Keratinocyte (primary cell): Measurements from ENCODE around the gene PER2.
A peak's percentile ranks its signal among the peaks of the same experiment; 100 is the strongest.

Experiments
- EZH2 ChIP-seq: IDR thresholded peaks from one replicate; pipeline ENCODE4 v1.6.1; 2012; ENCODE audit warnings: inconsistent platforms, mild to moderate bottlenecking, low read length, moderate library complexity
- TF ChIP-seq, protein P1 (sequence below), 3 experiments: IDR thresholded peaks in 1 of 3; conservative IDR thresholded peaks in 1 of 3; optimal IDR thresholded peaks in 1 of 3; 2 replicates in 2 of 3; 3 replicates in 1 of 3; pipeline versions ENCODE3 to v1.5.1; 2011; ENCODE audit warnings: low read length in 3 of 3, mild to moderate bottlenecking in 3 of 3, moderate library complexity in 2 of 3, control low read depth in 1 of 3, inconsistent platforms in 1 of 3; ENCODE audit not compliant: insufficient read depth in 2 of 3; ENCODE audit errors: extremely low read depth in 1 of 3

DNA sequence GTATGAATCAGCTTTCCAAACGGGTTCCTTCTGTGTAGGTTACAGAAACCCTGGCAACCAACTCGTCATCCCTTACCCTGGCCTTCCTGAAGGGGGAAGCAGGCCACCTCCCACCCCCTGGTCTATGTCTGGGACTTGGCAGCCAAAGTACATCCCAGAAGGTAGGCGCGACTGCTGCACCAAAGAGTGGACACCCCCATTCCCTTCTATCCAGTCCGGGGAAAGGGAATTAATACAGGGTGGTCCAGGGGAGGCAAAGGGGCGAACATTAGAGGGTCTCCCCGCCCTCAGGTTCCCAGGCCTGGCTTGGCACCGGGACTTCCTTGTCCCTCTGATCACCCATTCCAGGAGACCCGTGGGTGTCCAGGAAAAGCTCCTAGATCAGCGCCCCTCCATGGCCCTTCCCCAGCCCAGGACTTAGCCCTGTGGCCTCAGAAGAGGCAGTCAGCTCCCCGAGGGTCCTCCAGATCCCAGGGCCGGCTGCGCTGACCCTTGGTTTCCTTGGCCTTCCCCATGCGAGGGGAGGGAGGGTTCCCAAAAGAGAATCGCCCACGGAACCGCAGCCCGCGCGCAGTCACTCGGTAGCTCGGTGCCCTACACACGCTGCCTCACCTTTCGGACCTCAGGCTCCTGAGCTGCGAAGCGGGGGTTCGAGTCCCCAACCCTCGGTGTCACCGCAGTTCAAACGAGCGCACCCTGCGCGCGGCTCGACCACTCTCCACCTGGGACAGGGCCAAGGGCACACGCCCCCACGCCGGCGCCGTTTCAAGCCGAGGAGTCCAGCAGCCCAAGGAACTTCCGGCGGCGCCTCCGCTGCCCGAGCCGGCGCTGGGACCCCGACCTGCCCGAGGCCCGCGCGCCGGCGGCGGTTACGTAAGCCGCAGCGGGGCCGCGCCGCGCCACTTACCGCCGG lies at the start of gene PER2:
- TF ChIP-seq, protein P1, sequence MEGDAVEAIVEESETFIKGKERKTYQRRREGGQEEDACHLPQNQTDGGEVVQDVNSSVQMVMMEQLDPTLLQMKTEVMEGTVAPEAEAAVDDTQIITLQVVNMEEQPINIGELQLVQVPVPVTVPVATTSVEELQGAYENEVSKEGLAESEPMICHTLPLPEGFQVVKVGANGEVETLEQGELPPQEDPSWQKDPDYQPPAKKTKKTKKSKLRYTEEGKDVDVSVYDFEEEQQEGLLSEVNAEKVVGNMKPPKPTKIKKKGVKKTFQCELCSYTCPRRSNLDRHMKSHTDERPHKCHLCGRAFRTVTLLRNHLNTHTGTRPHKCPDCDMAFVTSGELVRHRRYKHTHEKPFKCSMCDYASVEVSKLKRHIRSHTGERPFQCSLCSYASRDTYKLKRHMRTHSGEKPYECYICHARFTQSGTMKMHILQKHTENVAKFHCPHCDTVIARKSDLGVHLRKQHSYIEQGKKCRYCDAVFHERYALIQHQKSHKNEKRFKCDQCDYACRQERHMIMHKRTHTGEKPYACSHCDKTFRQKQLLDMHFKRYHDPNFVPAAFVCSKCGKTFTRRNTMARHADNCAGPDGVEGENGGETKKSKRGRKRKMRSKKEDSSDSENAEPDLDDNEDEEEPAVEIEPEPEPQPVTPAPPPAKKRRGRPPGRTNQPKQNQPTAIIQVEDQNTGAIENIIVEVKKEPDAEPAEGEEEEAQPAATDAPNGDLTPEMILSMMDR (optimal IDR thresholded peaks at IDR 0.05 in 1 of 3, IDR thresholded peaks at IDR 0.05 in 1 of 3, conservative IDR thresholded peaks at IDR 0.05 in 1 of 3; ENCODE audit: extremely low read depth in 1 of 3, insufficient read depth in 2 of 3, low read length in 3 of 3): peak; percentile 7 to 36 (median 34)
- TF ChIP-seq EZH2: no peak
